Measurements from ENCODE around the gene DLG2. TPM values are rescaled to one million over a fixed set of nuclear protein-coding genes. Genes with fewer than 3 reads are reported as not detected.

Gene DLG2
- total and polyA plus RNA-seq, 2 of the 4 experiments (the other 2 are of a cell fraction): 0.31 to 0.36 TPM

DNA sequence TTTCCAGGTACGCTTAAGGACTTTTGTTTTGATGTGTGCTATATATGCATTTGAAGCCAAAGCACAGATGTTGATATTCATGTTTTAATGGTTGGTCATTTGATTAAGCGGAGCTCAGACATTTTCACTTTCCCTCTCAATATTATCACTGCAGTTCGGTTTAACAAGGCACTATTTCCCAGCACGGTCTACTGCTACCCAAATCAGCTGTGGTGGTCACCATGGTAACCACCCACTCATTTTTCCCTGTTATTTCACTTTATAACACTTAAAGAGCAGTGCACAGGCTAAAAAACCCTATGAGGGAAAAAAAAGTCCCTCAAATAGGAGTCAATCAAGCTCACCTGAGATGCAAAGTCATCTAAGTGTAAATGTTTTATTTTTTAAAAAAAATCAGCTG is 1901.4 kb downstream of the DLG2 start:
- H2AFZ ChIP-seq (replicated peaks; ENCODE audit: low read length, poor library complexity): no peak overlapping the region
- H3K18ac ChIP-seq (ENCODE audit: low read depth, low read length): no peak overlapping the region
- H4K5ac ChIP-seq (ENCODE audit: low read depth, low read length): no peak overlapping the region
- TF ChIP-seq FOS (IDR thresholded peaks at IDR 0.05; ENCODE audit: low read depth, low read length) (no peak), MXI1 (IDR thresholded peaks at IDR 0.05; ENCODE audit: borderline replicate concordance, low read depth, low read length) (no peak), ELK1 (IDR thresholded peaks at IDR 0.05; ENCODE audit: borderline replicate concordance, low read depth, low read length) (no peak)
- no peak overlapping the region for H2AK9ac ChIP-seq (replicated peaks; ENCODE audit: low read depth, low read length, poor library complexity)
- no peaks in the 10 kb centered on the region for H3K79me1 ChIP-seq (ENCODE audit: low read depth in 1 of 2, low read length in 2 of 2)
- DNase-seq (no peak), ATAC-seq (ENCODE audit: low read depth) (no peak)
- no peak overlapping the region for H3K4me3 ChIP-seq (ENCODE audit: insufficient read depth, low read depth, low read length)
- no peak overlapping the region for H2BK5ac ChIP-seq (ENCODE audit: low read depth, low read length, poor library complexity, severe bottlenecking)
- H3K4me2 ChIP-seq (ENCODE audit: low read depth, low read length): no peak overlapping the region
- no peak overlapping the region for H2BK120ac ChIP-seq (ENCODE audit: low read depth, low read length)
- H2AK5ac ChIP-seq (ENCODE audit: low read depth, low read length): no peak overlapping the region
- no peak overlapping the region for H3K27ac ChIP-seq (ENCODE audit: insufficient read depth, low read length)
- CTCF ChIA-PET: interaction anchor here (1.3 kb wide), 1 partner anchor 433 kb away, joined by 7 read pairs; no protein-coding TSS in a partner anchor
- H3K9ac ChIP-seq (ENCODE audit: low read depth, low read length): no peak overlapping the region
- H4K20me1 ChIP-seq (ENCODE audit: insufficient read depth, low read length): no peaks in the 10 kb centered on the region
- no peaks in the 10 kb centered on the region for H3K4me1 ChIP-seq (ENCODE audit: control insufficient read depth, insufficient read depth, low read length)
- no peak overlapping the region for H3K56ac ChIP-seq (ENCODE audit: extremely low read depth, insufficient read depth, low read length)
- dilution Hi-C loops (cut with HindIII; ENCODE audit: low sequenced_read_pairs, unreplicated experiment) (no loop called here), intact Hi-C loops (cut with micrococcal nuclease) (loop anchor here (2.0 kb wide), 1 partner anchor 819 kb away; no protein-coding TSS in a partner anchor), in situ Hi-C loops (cut with MboI; ENCODE audit: low sequenced_read_pairs) (no loop called here)
- no peak overlapping the region for H3K14ac ChIP-seq (replicated peaks; ENCODE audit: low read depth, low read length)
- H3K9me1 ChIP-seq (ENCODE audit: insufficient read depth, low read length): no peaks in the 10 kb centered on the region
- H3K36me3 ChIP-seq (ENCODE audit: control insufficient read depth, insufficient read depth, low read length): no peaks in the 10 kb centered on the region
- H3K9me3 ChIP-seq (ENCODE audit: control insufficient read depth, insufficient read depth, low read length): no peaks in the 10 kb centered on the region
- H3K4ac ChIP-seq (ENCODE audit: low read depth, low read length): no peak overlapping the region
- H2BK20ac ChIP-seq (ENCODE audit: low read depth, low read length): no peak overlapping the region
- POLR2A ChIA-PET (ENCODE audit: unreplicated experiment): no interaction called here
- 8% methylated on average over 2 of the region's 4 CpGs; no CpG with 5 or more reads in 1 of the 2 experiments for WGBS, 2 experiments (ENCODE audit: extremely low coverage in 2 of 2, insufficient read length in 1 of 2)
- H2BK15ac ChIP-seq (ENCODE audit: low read depth, low read length): no peak overlapping the region
- H4K8ac ChIP-seq (ENCODE audit: low read depth in 2 of 2, low read length in 2 of 2): no peak overlapping the region
- no peak overlapping the region for H3K23ac ChIP-seq (ENCODE audit: low read depth, low read length)
- H3K27me3 ChIP-seq (ENCODE audit: control insufficient read depth, insufficient read depth, low read length): peaks cover 10% of the 10 kb centered on the region
- no TSS peak for BruUV-seq (replicated peaks)
- H4K91ac ChIP-seq (ENCODE audit: insufficient read depth, low read depth, low read length): no peak overlapping the region

All from IMR-90 (cell line).